GM21390 (cell line): ENCODE data around the gene WDR33.

Experiments used
- ATAC-seq: cut with Tn5 transposase; IDR thresholded peaks from one replicate; pipeline ENCODE4 v1.9.1; 2021; ENCODE audit not compliant: unreplicated experiment

WDR33 gene

DNA sequence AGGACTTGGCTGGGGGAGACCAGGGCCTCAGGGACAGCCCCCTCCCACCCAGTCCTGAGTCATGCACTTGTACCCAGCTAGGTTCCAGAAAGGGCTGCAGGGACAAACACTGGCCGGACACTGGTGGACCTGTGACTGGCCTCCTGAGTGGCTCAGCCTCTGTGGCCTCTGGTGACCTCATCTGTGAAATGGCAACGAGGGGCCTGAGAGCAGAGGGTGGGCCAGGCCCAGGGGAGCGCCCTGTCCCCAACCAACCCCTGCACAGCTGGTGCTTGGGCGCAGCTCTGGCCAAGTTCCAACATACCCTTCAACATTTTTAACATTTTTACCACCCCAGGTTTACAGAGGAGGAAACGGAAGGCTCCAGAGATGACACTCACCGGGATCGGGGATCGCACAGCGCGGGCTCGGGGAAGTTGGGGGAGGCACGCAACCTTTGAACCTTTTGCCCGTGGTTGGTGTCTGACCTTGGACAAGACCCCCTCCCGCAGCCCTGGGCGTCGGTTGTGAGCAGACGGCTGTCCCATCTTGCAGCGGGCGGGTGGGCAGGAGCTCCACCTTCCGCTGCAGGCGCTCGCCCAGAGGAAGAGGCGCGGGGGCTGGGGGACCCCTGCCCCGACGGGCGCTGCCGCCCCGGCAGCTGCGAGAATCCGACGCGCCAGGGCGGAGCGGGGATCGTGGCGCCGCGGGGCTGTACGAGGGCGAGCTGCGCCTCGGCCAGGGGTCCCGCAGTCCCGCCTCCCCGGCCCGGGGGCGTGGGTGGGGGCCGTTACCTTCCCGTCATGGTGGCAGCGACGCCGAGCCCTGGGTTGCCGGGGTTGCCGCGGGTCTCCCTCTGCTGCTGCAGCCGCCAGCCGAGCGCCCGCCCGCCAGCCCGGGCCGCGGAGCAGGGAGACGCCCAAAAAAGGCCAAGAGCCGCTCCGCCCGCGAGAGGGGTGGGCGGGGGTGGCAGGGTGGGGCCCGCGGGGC lies 136.4 kb downstream of the WDR33 start:
- no peak for ATAC-seq

DNA sequence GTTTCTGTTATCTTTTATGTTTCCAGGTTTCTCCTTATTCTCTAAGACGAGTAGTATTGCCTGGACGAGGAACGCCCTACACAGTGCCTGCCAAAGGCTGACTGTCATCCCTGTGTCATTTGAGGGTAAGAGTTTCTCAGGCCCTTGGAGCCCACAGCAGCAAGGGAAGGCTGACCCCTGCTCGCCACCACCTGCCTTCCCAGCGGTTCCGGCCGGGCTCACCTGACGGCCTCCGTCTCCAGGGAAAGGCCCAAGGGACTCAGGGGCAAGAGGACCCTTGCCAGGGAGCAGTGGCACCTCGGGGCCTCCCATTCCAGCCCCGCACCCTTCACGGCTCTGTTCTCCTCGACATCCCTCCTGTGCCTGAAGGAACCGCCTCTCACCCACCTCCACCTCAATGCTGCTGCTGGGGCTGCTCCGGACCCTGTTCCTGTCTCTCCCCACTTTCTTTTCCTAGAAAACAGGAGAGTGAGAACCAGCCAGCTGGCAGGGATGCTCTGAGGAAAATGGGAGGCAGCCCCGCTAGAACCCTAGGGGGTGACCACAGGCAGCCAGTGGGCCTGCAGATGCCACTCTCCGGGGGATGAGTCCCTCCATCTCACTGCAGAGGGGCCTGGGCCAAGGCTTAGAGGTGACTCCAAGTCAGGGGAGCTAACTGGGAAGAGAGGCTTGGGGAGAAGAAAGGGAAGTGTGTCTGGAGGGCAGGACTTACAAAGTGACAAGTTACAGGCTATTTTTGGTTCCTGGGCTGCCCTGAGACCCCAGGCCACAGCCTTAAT lies 137.5 kb downstream of the WDR33 start:
- no peak for ATAC-seq

GRCh38 chr2:127672341-127673224 lies 138.4 kb downstream of the WDR33 start:
- no peak for ATAC-seq

GRCh38 chr2:127671557-127672302 lies 139.2 kb downstream of the WDR33 start:
- ATAC-seq, result no peak

GRCh38 chr2:127670957-127671290 lies 140.0 kb downstream of the WDR33 start:
- ATAC-seq, result no peak

GRCh38 chr2:127670055-127670956 lies 140.7 kb downstream of the WDR33 start:
- no peak for ATAC-seq

DNA sequence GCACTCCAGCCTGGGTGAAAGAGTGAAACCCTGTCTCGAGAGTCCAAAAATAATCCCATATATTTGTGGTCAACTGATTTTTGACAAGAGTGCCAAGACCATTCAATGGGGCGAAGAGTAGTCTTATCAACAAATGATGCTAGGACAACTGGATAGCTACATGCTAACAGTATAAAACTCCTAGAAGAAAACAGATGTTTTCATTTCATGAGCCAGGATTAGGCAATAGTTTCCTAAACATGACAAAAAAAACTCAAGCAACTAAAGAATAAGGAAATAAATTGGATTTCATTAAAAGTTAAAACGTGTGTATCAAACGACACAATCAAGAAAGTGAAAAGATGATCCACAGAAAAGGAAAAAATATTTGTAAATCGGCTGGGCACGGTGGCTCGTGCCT lies 141.9 kb downstream of the WDR33 start:
- ATAC-seq, result no peak

DNA sequence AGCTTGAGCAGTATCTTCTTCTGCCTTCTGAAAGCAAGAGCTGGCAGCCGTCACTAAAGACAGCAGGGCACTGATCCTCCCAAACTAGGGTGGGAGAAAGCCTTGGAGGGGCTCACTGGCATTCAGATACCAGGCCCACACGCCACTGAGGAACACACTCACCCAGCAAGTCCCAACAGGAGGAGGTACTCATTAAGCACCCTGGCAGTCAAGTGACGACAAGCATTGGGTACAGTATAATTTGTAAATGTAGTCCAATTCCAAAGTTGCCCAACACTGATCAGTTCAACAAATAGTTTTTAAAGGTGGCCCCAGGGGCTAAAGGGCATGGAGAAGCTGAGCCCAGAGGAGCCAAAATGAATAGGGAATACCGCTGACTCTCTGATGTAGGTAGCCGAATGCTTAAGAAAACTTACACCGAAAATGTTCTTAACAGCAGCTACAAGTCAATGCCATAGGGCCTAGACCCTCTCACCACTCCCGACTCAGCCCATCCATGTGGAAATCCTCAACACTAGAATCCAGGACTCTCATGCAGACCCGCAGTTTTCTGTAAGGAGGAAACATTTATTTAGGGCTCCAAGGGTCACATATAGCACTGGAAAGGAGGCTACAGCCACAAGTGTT lies 145.6 kb downstream of the WDR33 start:
- no peak for ATAC-seq

- no peak for ATAC-seq
Observed at GRCh38 chr2:127664895-127665225, 146.1 kb downstream of the WDR33 start.

- no peak for ATAC-seq
Observed at GRCh38 chr2:127664065-127664894, 146.7 kb downstream of the WDR33 start.

GRCh38 chr2:127663566-127664064 lies 147.4 kb downstream of the WDR33 start:
- no peak for ATAC-seq

- no peak for ATAC-seq
Observed at GRCh38 chr2:127662937-127663565, 147.9 kb downstream of the WDR33 start.

GRCh38 chr2:127661949-127662510 lies 148.9 kb downstream of the WDR33 start:
- no peak for ATAC-seq

DNA sequence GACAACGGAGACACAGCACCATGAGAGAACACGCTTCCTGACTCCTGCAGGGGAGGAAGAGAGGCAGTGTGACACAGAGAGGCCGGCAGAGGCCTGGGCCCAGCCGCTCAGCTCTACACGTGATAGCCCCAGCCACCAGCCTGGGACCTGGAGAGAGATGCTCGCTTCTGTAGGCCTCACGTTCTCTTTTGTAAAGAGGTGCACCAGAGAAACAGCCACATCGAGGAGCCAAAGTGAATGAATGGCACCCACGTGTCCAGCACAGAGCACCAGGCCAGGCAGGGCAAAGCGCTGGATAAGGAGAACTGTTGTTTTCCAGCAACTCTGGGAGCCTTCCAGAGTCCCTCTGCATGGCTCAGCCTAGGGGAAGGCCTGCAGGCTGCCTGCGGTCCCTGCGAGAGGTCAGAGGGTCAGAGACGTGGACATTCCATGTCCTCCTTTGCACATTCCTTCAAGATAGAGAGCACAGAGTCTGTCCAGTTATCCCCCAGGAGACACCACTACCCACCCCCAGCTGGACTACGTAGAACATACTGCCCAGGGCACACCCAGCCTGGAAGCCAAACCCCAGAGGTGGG lies 149.8 kb downstream of the WDR33 start:
- no peak for ATAC-seq

DNA sequence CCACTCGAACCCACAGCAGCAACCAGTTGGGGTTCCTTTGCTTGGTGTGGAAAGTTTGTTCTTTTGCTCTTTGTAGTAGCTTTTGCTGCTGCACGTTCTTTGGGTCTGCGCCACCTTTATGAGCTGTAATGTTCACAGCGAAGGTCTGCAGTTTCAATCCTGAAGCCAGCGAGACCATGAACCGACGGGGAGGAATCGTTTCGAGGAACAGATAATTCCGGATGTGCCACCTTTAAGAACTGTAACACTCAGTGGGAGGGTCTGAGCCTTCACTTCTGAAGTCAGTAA lies 150.7 kb downstream of the WDR33 start:
- no peak for ATAC-seq

GRCh38 chr2:127659408-127660290 lies 151.3 kb downstream of the WDR33 start:
- no peak for ATAC-seq
